ENCODE measurements around the gene AWAT1. TPM values are rescaled to one million over a fixed set of nuclear protein-coding genes. Genes with fewer than 3 reads are reported as not detected.

The AWAT1 gene
- total RNA-seq, 1 donor from 2014 or later, result not detected

DNA sequence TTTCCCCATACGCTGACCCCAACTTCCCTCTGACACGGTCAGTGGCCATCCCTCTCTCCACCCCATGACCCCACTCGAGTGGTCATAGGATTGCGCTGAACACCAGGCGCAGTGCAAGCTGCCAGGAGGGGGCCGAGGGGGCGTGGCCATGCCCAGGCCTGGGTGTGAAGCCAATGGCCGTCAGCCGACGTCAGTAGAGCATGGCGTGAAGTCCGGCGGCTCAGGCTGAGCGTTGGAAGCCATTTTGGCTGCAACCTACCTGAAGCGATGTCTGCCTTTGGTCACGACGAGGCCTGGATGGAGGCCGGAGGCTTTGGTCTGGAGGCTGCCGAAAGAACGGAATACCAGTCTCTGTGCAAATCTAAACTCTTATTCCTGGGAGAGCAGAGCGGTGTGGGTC lies 47.5 kb downstream of the AWAT1 start, which contains the start of gene RAB41:
TSS of gene RAB41 (plus strand) at position 222 of the 400 bp plus-strand sequence. CDS start at position 268, 46 bp downstream.
- TF ChIP-seq, protein P1, sequence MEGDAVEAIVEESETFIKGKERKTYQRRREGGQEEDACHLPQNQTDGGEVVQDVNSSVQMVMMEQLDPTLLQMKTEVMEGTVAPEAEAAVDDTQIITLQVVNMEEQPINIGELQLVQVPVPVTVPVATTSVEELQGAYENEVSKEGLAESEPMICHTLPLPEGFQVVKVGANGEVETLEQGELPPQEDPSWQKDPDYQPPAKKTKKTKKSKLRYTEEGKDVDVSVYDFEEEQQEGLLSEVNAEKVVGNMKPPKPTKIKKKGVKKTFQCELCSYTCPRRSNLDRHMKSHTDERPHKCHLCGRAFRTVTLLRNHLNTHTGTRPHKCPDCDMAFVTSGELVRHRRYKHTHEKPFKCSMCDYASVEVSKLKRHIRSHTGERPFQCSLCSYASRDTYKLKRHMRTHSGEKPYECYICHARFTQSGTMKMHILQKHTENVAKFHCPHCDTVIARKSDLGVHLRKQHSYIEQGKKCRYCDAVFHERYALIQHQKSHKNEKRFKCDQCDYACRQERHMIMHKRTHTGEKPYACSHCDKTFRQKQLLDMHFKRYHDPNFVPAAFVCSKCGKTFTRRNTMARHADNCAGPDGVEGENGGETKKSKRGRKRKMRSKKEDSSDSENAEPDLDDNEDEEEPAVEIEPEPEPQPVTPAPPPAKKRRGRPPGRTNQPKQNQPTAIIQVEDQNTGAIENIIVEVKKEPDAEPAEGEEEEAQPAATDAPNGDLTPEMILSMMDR (conservative IDR thresholded peaks at IDR 0.05), result no peak
- Mint-ChIP-seq H3K9me3 (no peaks in the 10 kb centered on the region), H3K4me3 (no peak within 1 kb of the TSS), H3K4me1 (ENCODE audit: unreplicated experiment) (no peaks in the 10 kb centered on the region), H3K36me3 (peaks cover 3% of the 10 kb centered on the region), H3K27ac (no peak within 1 kb of the TSS), H3K27me3 (no peaks in the 10 kb centered on the region)
- peak; percentile 56 for DNase-seq (ENCODE audit: extremely low spot score, unreplicated experiment)

DNA sequence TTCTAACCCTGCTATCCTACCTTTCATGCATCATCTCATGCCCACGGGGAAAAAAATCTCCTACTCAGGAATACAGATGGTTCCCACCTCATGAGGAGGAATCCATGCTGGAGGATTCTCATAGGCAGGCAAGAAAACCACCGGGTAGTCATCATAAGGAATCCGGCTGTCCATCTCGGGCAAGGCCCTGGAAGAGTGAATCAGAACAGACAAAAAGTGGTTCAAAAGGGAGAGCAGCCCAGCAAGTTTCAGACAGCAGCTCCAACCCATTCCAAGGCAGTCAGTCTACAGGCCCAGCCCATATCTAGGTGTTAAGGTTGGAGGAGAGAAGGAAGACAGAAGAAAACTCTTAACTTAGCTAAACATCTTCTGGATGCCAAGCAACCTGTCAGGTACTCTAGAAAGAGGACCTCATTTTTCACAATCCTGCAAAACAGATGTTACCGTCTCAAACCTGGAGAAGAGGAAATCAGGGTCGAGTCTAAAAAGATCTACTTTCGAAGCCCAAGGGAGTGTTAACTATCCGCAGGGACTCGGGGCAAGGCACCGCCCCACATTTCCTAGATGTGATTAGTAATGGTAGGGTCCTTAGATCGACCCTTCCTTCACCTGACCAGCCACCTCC lies 54.8 kb downstream of the AWAT1 start:
- TF ChIP-seq, protein P1 (conservative IDR thresholded peaks at IDR 0.05), result no peak
- Mint-ChIP-seq H3K9me3 (no peaks in the 10 kb centered on the region), H3K36me3 (peaks cover 3% of the 10 kb centered on the region)

More for the DNA sequence above, 54.8 kb downstream of the AWAT1 start:
- Mint-ChIP-seq H3K4me1 (ENCODE audit: unreplicated experiment) (no peaks in the 10 kb centered on the region), H3K27me3 (no peaks in the 10 kb centered on the region), H3K27ac (peak overlapping the region; percentile 72), H3K4me3 (peak overlapping the region; percentile 93)
- no peak for DNase-seq (ENCODE audit: extremely low spot score, unreplicated experiment)

Other genes with a start within 250 kb of the AWAT1 start
- not detected in 2 replicates for gene AWAT2, start 184.7 kb upstream of the AWAT1 start, total RNA-seq (ENCODE audit: low replicate concordance)
- not detected in 2 replicates for gene OTUD6A, start 172.2 kb upstream of the AWAT1 start, total RNA-seq (ENCODE audit: low replicate concordance)
- gene IGBP1, start 101.2 kb upstream of the AWAT1 start, total RNA-seq (ENCODE audit: low replicate concordance), result 60.3 and 60.4 TPM in 2 replicates
- not detected in 2 replicates for gene DGAT2L6, start 57.2 kb upstream of the AWAT1 start, total RNA-seq (ENCODE audit: low replicate concordance)
- gene P2RY4, start 25.5 kb downstream of the AWAT1 start, total RNA-seq (ENCODE audit: low replicate concordance), result not detected in 2 replicates
- not detected in 2 replicates for gene ARR3, start 33.7 kb downstream of the AWAT1 start, total RNA-seq (ENCODE audit: low replicate concordance)
- gene RAB41, start 47.5 kb downstream of the AWAT1 start, total RNA-seq (ENCODE audit: low replicate concordance), result not detected in 2 replicates
- gene PDZD11, start 55.3 kb downstream of the AWAT1 start, total RNA-seq (ENCODE audit: low replicate concordance), result 41.5 and 44.0 TPM in 2 replicates
- gene KIF4A, start 55.4 kb downstream of the AWAT1 start, total RNA-seq (ENCODE audit: low replicate concordance), result 8.6 and 29.8 TPM in 2 replicates
- 2.0 and 4.0 TPM in 2 replicates for gene GDPD2, start 188.7 kb downstream of the AWAT1 start, total RNA-seq (ENCODE audit: low replicate concordance)
- gene DLG3, start 210.2 kb downstream of the AWAT1 start, total RNA-seq (ENCODE audit: low replicate concordance), result 41.8 and 44.9 TPM in 2 replicates

Data from type B pancreatic cell (in vitro differentiated cells).